H1 (cell line): Measurements from ENCODE around the gene PRRT1. TPM values are rescaled to one million over a fixed set of nuclear protein-coding genes. Genes with fewer than 3 reads are reported as not detected.
A peak's percentile ranks its signal among the peaks of the same experiment; 100 is the strongest.
"Not testable (repeated sequence)": the region's sequence is repeated elsewhere in the genome, so short reads cannot be mapped to it uniquely, and the experiment has no call there.

Source experiments
- CTCF ChIA-PET: fragments of 300-600 bp; sonication (Branson Sonifier 250); formaldehyde crosslinking; loops from one replicate; lab custom pipeline; 2021; ENCODE audit not compliant: partially characterized antibody; lab: Charles Lee
- POLR2A ChIA-PET: fragments of 300-600 bp; sonication (Branson Sonifier 250); formaldehyde crosslinking; loops from one replicate; lab custom pipeline; 2021; ENCODE audit warnings: inconsistent platforms; ENCODE audit not compliant: partially characterized antibody; lab: Charles Lee
- DNase-seq, 2 experiments: peaks; one replicate each; pipeline versions ENCODE4 v3.0.0 to v3.0.0-alpha.2; 2010 to 2022; ENCODE audit warnings: low spot score in 2 of 2, low read depth in 1 of 2, mixed read lengths in 1 of 2
- FAIRE-seq: peaks from 2 replicates; lab custom pipeline; 2011; peaks lifted over from hg19 to GRCh38; lab: Jason Lieb, UNC
- H2AFZ ChIP-seq: 2 replicates; pipeline ENCODE4 v1.8.1; 2012; ENCODE audit warnings: low read length, inconsistent platforms
- H2AK5ac ChIP-seq: 2 replicates; pipeline ENCODE4 v1.6.1; 2013; ENCODE audit warnings: low read depth, low read length
- H2BK120ac ChIP-seq: replicated peaks from 2 replicates; pipeline ENCODE3; 2013; ENCODE audit warnings: low read depth, low read length, inconsistent platforms
- H2BK12ac ChIP-seq: 2 replicates; pipeline ENCODE4 v1.6.1; 2013; ENCODE audit warnings: low read depth, low read length
- H2BK15ac ChIP-seq: 2 replicates; pipeline ENCODE4 v1.6.1; 2013; ENCODE audit warnings: low read length
- H2BK20ac ChIP-seq: 2 replicates; pipeline ENCODE4 v1.6.1; 2013; ENCODE audit warnings: low read length
- H2BK5ac ChIP-seq: 2 replicates; pipeline ENCODE4 v1.6.1; 2013; ENCODE audit warnings: low read depth, low read length
- H3K14ac ChIP-seq: 2 replicates; pipeline ENCODE4 v1.6.1; 2013; ENCODE audit warnings: inconsistent platforms; ENCODE audit not compliant: insufficient read length
- H3K18ac ChIP-seq: 2 replicates; pipeline ENCODE4 v1.6.1; 2013; ENCODE audit warnings: low read length; ENCODE audit errors: extremely low read depth
- H3K23ac ChIP-seq: 2 replicates; pipeline ENCODE4 v1.6.1; 2013; ENCODE audit warnings: inconsistent platforms; ENCODE audit not compliant: insufficient read length
- H3K23me2 ChIP-seq: 2 replicates; pipeline ENCODE4 v1.6.1; 2013; ENCODE audit warnings: low read depth, low read length
- H3K27ac ChIP-seq: 2 replicates; pipeline ENCODE4 v1.6.1; 2011; ENCODE audit warnings: low read depth, low read length, inconsistent platforms
- H3K27me3 ChIP-seq, 4 experiments: replicated peaks in 1 of 4; 1 replicate in 1 of 4; 2 replicates in 3 of 4; pipeline versions ENCODE4 v1.6.1 to v1.8.1; 2011 to 2013; ENCODE audit warnings: low read length in 3 of 4, mild to moderate bottlenecking in 3 of 4, inconsistent platforms in 2 of 4, mixed read lengths in 2 of 4, moderate library complexity in 1 of 4; ENCODE audit not compliant: control insufficient read depth in 3 of 4, insufficient read depth in 3 of 4; ENCODE audit errors: extremely low read depth in 1 of 4
- H3K36me3 ChIP-seq, 4 experiments: 2 replicates each; pipeline versions ENCODE4 v1.6.1 to v1.8.1; 2011 to 2013; ENCODE audit warnings: mild to moderate bottlenecking in 4 of 4, low read length in 3 of 4, moderate library complexity in 2 of 4, control low read depth in 1 of 4, inconsistent platforms in 1 of 4; ENCODE audit not compliant: insufficient read depth in 4 of 4, control insufficient read depth in 2 of 4
- H3K4ac ChIP-seq: replicated peaks from 2 replicates; pipeline ENCODE3; 2013; ENCODE audit warnings: low read length, low read depth, mixed read lengths, inconsistent platforms; ENCODE audit not compliant: insufficient read length
- H3K4me1 ChIP-seq, 4 experiments: replicated peaks in 1 of 4; 1 replicate in 1 of 4; 2 replicates in 3 of 4; pipeline versions ENCODE4 v1.6.1 to v1.8.1; 2011 to 2013; ENCODE audit warnings: low read length in 3 of 4, inconsistent platforms in 2 of 4, mixed read lengths in 1 of 4; ENCODE audit not compliant: insufficient read depth in 4 of 4, control insufficient read depth in 3 of 4
- H3K4me2 ChIP-seq, 2 experiments: 2 replicates each; pipeline versions ENCODE4 v1.6.1 to v1.8.1; 2011 to 2013; ENCODE audit warnings: low read depth in 2 of 2, low read length in 2 of 2, control low read depth in 1 of 2, inconsistent platforms in 1 of 2, mild to moderate bottlenecking in 1 of 2; ENCODE audit not compliant: insufficient read depth in 1 of 2
- H3K4me3 ChIP-seq, 4 experiments: fragments of 200-600, 300-600 bp in 1 of 4; sonication (generic), shearing (Covaris generic), sonication (Bioruptor Twin) in 1 of 4; 2 replicates each; pipeline versions ENCODE4 v1.5.1 to v1.8.1; 2011 to 2016; ENCODE audit warnings: low read length in 4 of 4, low read depth in 3 of 4, control low read depth in 2 of 4, inconsistent platforms in 2 of 4, mild to moderate bottlenecking in 2 of 4, mixed read lengths in 1 of 4, moderate library complexity in 1 of 4; ENCODE audit not compliant: insufficient read depth in 2 of 4; ENCODE audit errors: extremely low read depth in 1 of 4
- H3K56ac ChIP-seq: replicated peaks from 2 replicates; pipeline ENCODE3; 2013; ENCODE audit warnings: low read depth, mild to moderate bottlenecking, mixed read lengths, low read length, inconsistent platforms; ENCODE audit not compliant: insufficient read length
- H3K79me1 ChIP-seq: 2 replicates; pipeline ENCODE4 v1.6.1; 2013; ENCODE audit warnings: low read depth, low read length, control low read depth
- H3K79me2 ChIP-seq, 2 experiments: 2 replicates each; pipeline versions ENCODE4 v1.6.1 to v1.8.1; 2012 to 2013; ENCODE audit warnings: low read length in 2 of 2, mild to moderate bottlenecking in 2 of 2, inconsistent platforms in 1 of 2; ENCODE audit not compliant: insufficient read depth in 2 of 2, control insufficient read depth in 1 of 2
- H3K9ac ChIP-seq, 4 experiments: replicated peaks in 1 of 4; 1 replicate in 1 of 4; 2 replicates in 3 of 4; pipeline versions ENCODE4 v1.6.1 to v1.8.1; 2011 to 2013; ENCODE audit warnings: low read depth in 3 of 4, low read length in 3 of 4, control low read depth in 2 of 4, mild to moderate bottlenecking in 2 of 4, moderate library complexity in 2 of 4, inconsistent platforms in 1 of 4; ENCODE audit errors: extremely low read depth in 1 of 4
- H3K9me3 ChIP-seq, 2 experiments: 2 replicates each; pipeline versions ENCODE4 v1.6.1 to v1.8.1; 2012 to 2013; ENCODE audit warnings: mild to moderate bottlenecking in 2 of 2, moderate library complexity in 2 of 2, control low read depth in 1 of 2, inconsistent platforms in 1 of 2, low read depth in 1 of 2, low read length in 1 of 2, mixed read lengths in 1 of 2; ENCODE audit not compliant: insufficient read depth in 2 of 2
- H4K20me1 ChIP-seq, 2 experiments: replicated peaks in 1 of 2; 2 replicates each; pipeline versions ENCODE3 to v1.8.1; 2011 to 2013; ENCODE audit warnings: inconsistent platforms in 2 of 2, low read length in 2 of 2, mild to moderate bottlenecking in 1 of 2; ENCODE audit not compliant: insufficient read depth in 2 of 2, control insufficient read depth in 1 of 2
- H4K5ac ChIP-seq: 2 replicates; pipeline ENCODE4 v1.6.1; 2013; ENCODE audit warnings: low read length, low read depth, mixed read lengths, inconsistent platforms; ENCODE audit not compliant: insufficient read length
- H4K8ac ChIP-seq: 2 replicates; pipeline ENCODE4 v1.8.0; 2013; ENCODE audit warnings: mild to moderate bottlenecking, moderate library complexity, low read length, inconsistent platforms; ENCODE audit not compliant: insufficient read depth; ENCODE audit errors: extremely low read depth
- H4K91ac ChIP-seq: replicated peaks from 2 replicates; pipeline ENCODE3; 2013; ENCODE audit warnings: low read length, mixed read lengths, inconsistent platforms; ENCODE audit not compliant: insufficient read length
- WGBS, 2 experiments: shearing (Covaris generic) in 1 of 2; methylation state at CpG; one replicate each; pipeline versions ENCODE4 v1.1.6 to v1.1.7; 2013 to 2015; ENCODE audit warnings: low lambda C conversion rate in 2 of 2, mixed read lengths in 2 of 2, inconsistent platforms in 1 of 2, low coverage in 1 of 2, missing lambda C conversion rate in 1 of 2; ENCODE audit not compliant: insufficient replicate concordance in 2 of 2, insufficient coverage in 1 of 2, insufficient read length in 1 of 2; ENCODE audit errors: extremely low coverage in 1 of 2, missing lambda C conversion rate in 1 of 2; 5-methylcytosine and 5-hydroxymethylcytosine counted together
- polyA plus RNA-seq, 7 experiments: library from polyadenylated mRNA; depleted of rRNA in 3 of 7; stranded (reverse) in 5 of 7; unstranded in 2 of 7; fragments of >200 nt in 5 of 7; fragments of 200-250 nt in 2 of 7; gene quantifications; 1 replicate in 5 of 7; 2 replicates in 1 of 7; 4 replicates in 1 of 7; pipeline versions ENCODE4 v1.2.1 to v1.2.3, GENCODE V29; 2011 to 2013; ENCODE audit warnings: missing spikeins in 2 of 7, mixed read lengths in 2 of 7
- total RNA-seq: library from RNA; stranded (reverse); fragmentation: NEBNext Ultra II Directional; extraction: Animal tissue kit (Norgen Biotek cat#: 25700); gene quantifications from 2 replicates; pipeline ENCODE4 v1.2.1, GENCODE V29; 2021

The PRRT1 gene
- total and polyA plus RNA-seq, 2 of the 8 experiments (the other 6 are each of a cell fraction or from before 2014, with no cell fraction given) = 0.71 to 2.8 TPM

- H4K8ac ChIP-seq, H2BK15ac ChIP-seq, H2AK5ac ChIP-seq, H2AFZ ChIP-seq, H3K56ac ChIP-seq, H3K14ac ChIP-seq, H3K27me3 ChIP-seq, H2BK12ac ChIP-seq, H4K91ac ChIP-seq, H3K23ac ChIP-seq, H2BK120ac ChIP-seq, H3K9me3 ChIP-seq, H3K9ac ChIP-seq, H3K36me3 ChIP-seq, H4K5ac ChIP-seq, H4K20me1 ChIP-seq, H3K27ac ChIP-seq, H3K4ac ChIP-seq, FAIRE-seq, H3K79me1 ChIP-seq, H2BK5ac ChIP-seq, DNase-seq, H2BK20ac ChIP-seq: not testable (repeated sequence)
- peak overlapping the region; percentile 51 to 57; a peak in 2 of 4 replicates for H3K4me2 ChIP-seq
- peaks cover 0 to 13% of the 10 kb centered on the region in 2 experiments; a peak in 2 of 4 replicates for H3K79me2 ChIP-seq
- ChIA-PET CTCF (interaction anchor here (1.0 to 1.6 kb wide), 6 partner anchors 10 to 778 kb away, joined by 3 to 6 read pairs (median 4); no protein-coding TSS in a partner anchor), POLR2A (interaction anchor here (1.0 to 13.3 kb wide), 6 partner anchors 14 to 779 kb away, joined by 3 to 194 read pairs (median 8); partner anchors contain the start of genes AGPAT1, PRRT1, RNF5 and TNXB)
- H3K4me3 ChIP-seq = peak overlapping the region in 1 of 4 experiments; percentile 42; a peak in 1 of 8 replicates
- WGBS, 2 experiments = 77% methylated on average over 13 of the region's 13 CpGs; no CpG with 5 or more reads in 1 of the 2 experiments
- H3K23me2 ChIP-seq = peaks cover 11% of the 10 kb centered on the region
- 0 out of 2 replicates have a peak overlapping the region, but pooled peaks have one; percentile 97 for H3K18ac ChIP-seq
- peaks cover 8 to 48% (median 26%) of the 10 kb centered on the region in 4 experiments for H3K4me1 ChIP-seq
Measured at GRCh38 chr6:32193096-32193495, 41.4 kb upstream of the PRRT1 start.
